Body of pancreas (tissue), 4 donors: Measurements from ENCODE around the gene DAPK1.

Experiments used
- CTCF ChIP-seq, 7 experiments: fragments of 450-650 bp in 4 of 7; fragments of 200-600 bp in 3 of 7; sonication (generic) in 3 of 7; IDR thresholded peaks; one replicate each; pipeline ENCODE4 v1.5.1; 2016 to 2019; ENCODE audit warnings: antibody characterized with exemption in 7 of 7
- POLR2A ChIP-seq, 3 donors: fragments of 450-650 bp; IDR thresholded peaks; one replicate each; pipeline ENCODE4 v1.6.1; 2016; ENCODE audit warnings: antibody characterized with exemption in 3 of 3, mild to moderate bottlenecking in 2 of 3

GRCh38 chr9:87579781-87580541, 82.3 kb downstream of the DAPK1 start:
- TF ChIP-seq CTCF (IDR thresholded peaks at IDR 0.05) (no peak), POLR2A (IDR thresholded peaks at IDR 0.05) (no peak)
